Measurements from ENCODE around the gene TRIM40. TPM values are rescaled to one million over a fixed set of nuclear protein-coding genes. Genes with fewer than 3 reads are reported as not detected.

The TRIM40 gene
- polyA plus RNA-seq, 2 of the 4 experiments (the other 2 are of a cell fraction) = 0.05 TPM

- POLR2A ChIA-PET = no interaction called here
- Histone ChIP-seq H3K9me3 (no peaks in the 10 kb centered on the region), H3K27ac (no peak overlapping the region), H3K4me1 (0 out of 3 replicates have a peak, but pooled peaks cover 3% of the 10 kb centered on the region), H3K4me2 (no peak overlapping the region), H3K4me3 (no peak overlapping the region)
- FAIRE-seq (no peak), ATAC-seq (no peak), DNase-seq (ENCODE audit: low read depth in 1 of 2, low spot score in 1 of 2) (no peak)
- WGBS (ENCODE audit: missing lambda C conversion rate) = 27% methylated on average over 6 of the region's 6 CpGs
- no peak for TF ChIP-seq RFX5 (IDR thresholded peaks at IDR 0.05)
- TF ChIP-seq POLR2AphosphoS2 (conservative IDR thresholded peaks at IDR 0.05; ENCODE audit: low read length) = no peak
- no peak for TF ChIP-seq BHLHE40 (IDR thresholded peaks at IDR 0.05; ENCODE audit: low read depth, low read length)
- TF ChIP-seq HOXB13 (CRISPR knock-in tag; IDR thresholded peaks at IDR 0.05; ENCODE audit: low read depth) = no peak
- TF ChIP-seq JUN (IDR thresholded peaks at IDR 0.05) = no peak
- no peak for TF ChIP-seq REST (IDR thresholded peaks at IDR 0.05)
- no peak for TF ChIP-seq ZNF302 (CRISPR knock-in tag; IDR thresholded peaks at IDR 0.05)
- TF ChIP-seq PBX3 (IDR thresholded peaks at IDR 0.05) = no peak
- no peak for TF ChIP-seq EP300 (IDR thresholded peaks at IDR 0.05)
- TF ChIP-seq FOXS1 (CRISPR knock-in tag; IDR thresholded peaks at IDR 0.05) = no peak
- TF ChIP-seq MYC (IDR thresholded peaks at IDR 0.05; ENCODE audit: borderline replicate concordance, low read length) = no peak
- no peak for TF ChIP-seq USF2 (IDR thresholded peaks at IDR 0.05)
- no peak for TF ChIP-seq MAFK (IDR thresholded peaks at IDR 0.05; ENCODE audit: partially characterized antibody)
- TF ChIP-seq HMGXB4 (CRISPR knock-in tag; IDR thresholded peaks at IDR 0.05; ENCODE audit: borderline replicate concordance) = no peak
- CTCF ChIA-PET = interaction anchor here (1.6 to 2.7 kb wide), 3 partner anchors 37 to 63 kb away, joined by 4 to 22 read pairs (median 13); no protein-coding TSS in a partner anchor
These were observed 31.2 kb downstream of the TRIM40 start for GRCh38 chr6:30167101-30167500.

- WGBS (ENCODE audit: missing lambda C conversion rate) = 9% methylated on average over 1 of the region's 1 CpG
- no peak overlapping the region for H3K27ac ChIP-seq
- ATAC-seq (no peak), DNase-seq (ENCODE audit: low read depth in 1 of 2, low spot score in 1 of 2) (no peak), FAIRE-seq (no peak)
- no peaks in the 10 kb centered on the region for H3K9me3 ChIP-seq
- H3K4me3 ChIP-seq = no peak overlapping the region
- H3K4me2 ChIP-seq = no peak overlapping the region
- ChIA-PET CTCF (interaction anchor here (1.0 to 2.7 kb wide), 3 partner anchors 38 to 76 kb away, joined by 4 to 22 read pairs (median 13); no protein-coding TSS in a partner anchor), POLR2A (no interaction called here)
- H3K4me1 ChIP-seq = no peaks in the 10 kb centered on the region
- TF ChIP-seq ZC3H11A (IDR thresholded peaks at IDR 0.05) (no peak), ZSCAN20 (CRISPR knock-in tag; IDR thresholded peaks at IDR 0.05) (no peak), USF2 (IDR thresholded peaks at IDR 0.05) (no peak), BHLHE40 (IDR thresholded peaks at IDR 0.05; ENCODE audit: low read depth, low read length) (no peak), ESRRA (IDR thresholded peaks at IDR 0.05; ENCODE audit: borderline replicate concordance, low read length) (no peak), KDM5A (IDR thresholded peaks at IDR 0.05) (no peak), MYC (IDR thresholded peaks at IDR 0.05; ENCODE audit: borderline replicate concordance, low read length) (no peak), HOXB5 (CRISPR knock-in tag; IDR thresholded peaks at IDR 0.05) (no peak), MAX (IDR thresholded peaks at IDR 0.05) (no peak), EP300 (IDR thresholded peaks at IDR 0.05) (no peak)
These were observed 32.8 kb downstream of the TRIM40 start for GRCh38 chr6:30168741-30169140.

Data from A549 (cell line).